SK-N-SH treated with all-trans-retinoic acid at 6 μM for 48 hours (cell line): Measurements from ENCODE around the gene NTMT1.

Source experiments
- BACH2 ChIP-seq: fragments of 250-450 bp; sonication (Bioruptor Pico); IDR thresholded peaks from 2 replicates; pipeline ENCODE4 v1.9.0; 2021; ENCODE audit warnings: mild to moderate bottlenecking, borderline replicate concordance
- CSDC2 ChIP-seq: fragments of 250-450 bp; sonication (Bioruptor Pico); IDR thresholded peaks from 2 replicates; pipeline ENCODE4 v1.5.0; 2020; ENCODE audit warnings: mild to moderate bottlenecking, moderate library complexity
- ESRRG ChIP-seq: fragments of 250-450 bp; sonication (Bioruptor Pico); IDR thresholded peaks from 2 replicates; pipeline ENCODE4 v1.6.1; 2021; ENCODE audit warnings: mild to moderate bottlenecking
- OSR1 ChIP-seq: fragments of 250-450 bp; sonication (Bioruptor Pico); IDR thresholded peaks from 2 replicates; pipeline ENCODE4 v1.8.0; 2022; ENCODE audit warnings: moderate library complexity, mild to moderate bottlenecking, inconsistent platforms
- PATZ1 ChIP-seq: fragments of 250-450 bp; sonication (Bioruptor Pico); IDR thresholded peaks from 2 replicates; pipeline ENCODE4 v1.8.0; 2020; ENCODE audit warnings: mild to moderate bottlenecking, moderate library complexity, borderline replicate concordance
- ZC3H10 ChIP-seq: fragments of 250-450 bp; sonication (Bioruptor Pico); IDR thresholded peaks from 2 replicates; pipeline ENCODE4 v1.5.1; 2021; ENCODE audit warnings: mild to moderate bottlenecking, moderate library complexity
- ZFP30 ChIP-seq: fragments of 450-650 bp; formaldehyde crosslinking; IDR thresholded peaks from 2 replicates; pipeline ENCODE4 v1.5.0; 2022; ENCODE audit warnings: mild to moderate bottlenecking, moderate library complexity
- ZNF565 ChIP-seq: fragments of 450-650 bp; formaldehyde crosslinking; conservative IDR thresholded peaks from 2 replicates; pipeline ENCODE4 v1.5.0; 2020; ENCODE audit warnings: low read depth, mild to moderate bottlenecking, moderate library complexity
- ZNF70 ChIP-seq: fragments of 450-650 bp; formaldehyde crosslinking; IDR thresholded peaks from 2 replicates; pipeline ENCODE4 v1.5.0; 2020; ENCODE audit warnings: mild to moderate bottlenecking, moderate library complexity

- no peak for TF ChIP-seq CSDC2 (CRISPR knock-in tag)
- no peak for TF ChIP-seq ZC3H10 (CRISPR knock-in tag)
- TF ChIP-seq ZNF70 (CRISPR knock-in tag) = no peak
- no peak for TF ChIP-seq ZFP30 (CRISPR knock-in tag)
- no peak for TF ChIP-seq ESRRG (CRISPR knock-in tag)
- no peak for TF ChIP-seq ZNF565 (CRISPR knock-in tag)
- no peak for TF ChIP-seq PATZ1 (CRISPR knock-in tag)
- no peak for TF ChIP-seq BACH2 (CRISPR knock-in tag)
- TF ChIP-seq OSR1 (CRISPR knock-in tag) = no peak
Observed at GRCh38 chr9:129665814-129666520, 40.0 kb downstream of the NTMT1 start.
